A673 (cell line): Measurements from ENCODE around the gene MGLL. TPM values are rescaled to one million over a fixed set of nuclear protein-coding genes. Genes with fewer than 3 reads are reported as not detected.

Experiments used
- BruUV-seq: library from RNA; stranded (reverse); fragments of 400-500 nt; replicated peaks from 2 replicates; lab custom pipeline; 2021; lab: Mats Ljungman, UMichigan
- CTCF ChIA-PET: fragments of 300-600 bp; sonication (Branson Sonifier 250); formaldehyde crosslinking; loops from one replicate; lab custom pipeline; 2022; ENCODE audit warnings: antibody characterized with exemption; lab: Charles Lee
- POLR2A ChIA-PET: fragments of 300-600 bp; sonication (Branson Sonifier 250); formaldehyde crosslinking; loops from one replicate; lab custom pipeline; 2022; ENCODE audit warnings: antibody characterized with exemption; ENCODE audit not compliant: low non-redundant PET; lab: Charles Lee
- DNase-seq: peaks from one replicate; pipeline ENCODE4 v3.0.0-alpha.2; 2015; ENCODE audit warnings: low spot score
- H3K27ac ChIP-seq: fragments of 200-600 bp; sonication (generic); 2 replicates; pipeline ENCODE4 v1.5.1; 2016; ENCODE audit warnings: mixed run types, low read depth, mild to moderate bottlenecking, mixed read lengths, antibody characterized with exemption, low read length; ENCODE audit not compliant: poor library complexity, severe bottlenecking
- H3K27me3 ChIP-seq: fragments of 200-600 bp; sonication (generic); replicated peaks from 2 replicates; pipeline ENCODE4 v1.6.1; 2017; ENCODE audit warnings: mixed run types, low read depth, mild to moderate bottlenecking, mixed read lengths, antibody characterized with exemption, low read length; ENCODE audit not compliant: insufficient read depth, poor library complexity
- H3K36me3 ChIP-seq: fragments of 200-600 bp; sonication (generic); 2 replicates; pipeline ENCODE4 v1.6.1; 2016; ENCODE audit warnings: mixed run types, mild to moderate bottlenecking, mixed read lengths, antibody characterized with exemption, low read length; ENCODE audit not compliant: insufficient read depth, poor library complexity, severe bottlenecking
- H3K4me1 ChIP-seq: fragments of 200-600 bp; sonication (generic); 2 replicates; pipeline ENCODE4 v1.6.1; 2017; ENCODE audit warnings: mixed run types, mild to moderate bottlenecking, mixed read lengths, antibody characterized with exemption, low read length; ENCODE audit not compliant: insufficient read depth, poor library complexity, severe bottlenecking
- H3K4me3 ChIP-seq: fragments of 200-600 bp; sonication (generic); 2 replicates; pipeline ENCODE4 v1.5.1; 2016; ENCODE audit warnings: low read depth, mixed run types, mild to moderate bottlenecking, mixed read lengths, low read length; ENCODE audit not compliant: poor library complexity, severe bottlenecking
- H3K9me3 ChIP-seq: fragments of 200-600 bp; sonication (generic); 2 replicates; pipeline ENCODE4 v1.6.1; 2016; ENCODE audit warnings: mixed run types, low read depth, mild to moderate bottlenecking, mixed read lengths, antibody characterized with exemption, low read length; ENCODE audit not compliant: poor library complexity, severe bottlenecking
- CTCF ChIP-seq: fragments of 300-800, 200-600 bp; sonication (generic); conservative IDR thresholded peaks from 2 replicates; pipeline ENCODE4 v1.5.1; 2017; ENCODE audit warnings: low read depth, mild to moderate bottlenecking, antibody characterized with exemption, low read length, moderate library complexity, mixed read lengths
- EZH2 ChIP-seq: fragments of 200-600 bp; sonication (generic); IDR thresholded peaks from 2 replicates; pipeline ENCODE4 v1.6.1; 2017; ENCODE audit warnings: borderline replicate concordance, low read depth, mild to moderate bottlenecking, mixed read lengths, antibody characterized with exemption, low read length; ENCODE audit not compliant: poor library complexity, severe bottlenecking
- intact Hi-C: fragments of 100-400 bp; cut with micrococcal nuclease; formaldehyde crosslinking; loops from one replicate; pipeline ENCODE4 v1.10.0; 2022; ENCODE audit not compliant: unreplicated experiment
- total RNA-seq: library from RNA; stranded (reverse); gene quantifications from 2 replicates; pipeline ENCODE4 v1.2.3, GENCODE V29; 2021

Gene MGLL
- total RNA-seq, 1 experiment from 2014 or later: 0.39 TPM

DNA sequence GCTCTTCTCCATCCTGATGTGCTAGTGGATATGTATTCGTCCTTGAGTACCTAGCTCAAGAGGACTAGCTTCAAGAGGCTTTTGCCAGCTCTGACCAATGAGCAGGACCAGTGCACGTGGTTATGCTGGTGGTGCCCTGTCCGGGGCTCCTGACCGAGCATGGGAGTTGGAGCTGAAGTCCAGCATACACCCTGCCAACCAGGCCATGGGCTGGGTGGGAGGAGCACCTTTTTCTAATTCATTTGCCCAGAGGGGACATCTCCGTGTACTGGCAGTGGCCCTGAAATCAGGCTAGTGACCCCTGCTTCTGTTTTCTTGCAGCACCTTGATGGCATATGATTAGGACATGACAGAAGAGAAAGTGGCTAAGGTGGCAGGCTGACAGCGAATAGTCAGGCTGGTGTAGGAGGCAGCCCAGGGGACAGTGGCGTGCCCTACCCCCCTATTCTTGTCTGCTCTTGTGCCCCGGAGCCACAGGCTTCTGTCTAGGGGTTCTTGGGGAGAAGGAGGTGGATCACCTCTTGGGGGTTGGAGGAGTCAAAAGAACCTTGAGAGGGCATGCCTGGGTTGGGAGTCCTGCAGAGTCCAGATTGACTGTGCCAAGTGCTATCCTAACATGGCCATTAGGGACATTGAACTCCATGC is 176.8 kb downstream of the MGLL start:
- ChIA-PET POLR2A (no interaction called here), CTCF (no interaction called here)
- no peak overlapping the region for H3K4me3 ChIP-seq
- H3K27ac ChIP-seq: no peak overlapping the region
- BruUV-seq: no TSS peak
- no peaks in the 10 kb centered on the region for H3K9me3 ChIP-seq
- no peaks in the 10 kb centered on the region for H3K4me1 ChIP-seq
- no peak for DNase-seq
- intact Hi-C loops: no loop called here
- no peaks in the 10 kb centered on the region for H3K27me3 ChIP-seq
- H3K36me3 ChIP-seq: no peaks in the 10 kb centered on the region
- TF ChIP-seq EZH2: no peak

GRCh38 chr3:127644641-127645370 is 177.5 kb downstream of the MGLL start:
- no peaks in the 10 kb centered on the region for H3K27me3 ChIP-seq
- no peak for DNase-seq
- ChIA-PET POLR2A (no interaction called here), CTCF (no interaction called here)
- no peak overlapping the region for H3K27ac ChIP-seq
- H3K36me3 ChIP-seq: no peaks in the 10 kb centered on the region
- TF ChIP-seq EZH2 (no peak), CTCF (no peak)
- H3K4me3 ChIP-seq: no peak overlapping the region
- H3K4me1 ChIP-seq: no peaks in the 10 kb centered on the region
- H3K9me3 ChIP-seq: no peaks in the 10 kb centered on the region
- intact Hi-C loops: no loop called here
- no TSS peak for BruUV-seq

DNA sequence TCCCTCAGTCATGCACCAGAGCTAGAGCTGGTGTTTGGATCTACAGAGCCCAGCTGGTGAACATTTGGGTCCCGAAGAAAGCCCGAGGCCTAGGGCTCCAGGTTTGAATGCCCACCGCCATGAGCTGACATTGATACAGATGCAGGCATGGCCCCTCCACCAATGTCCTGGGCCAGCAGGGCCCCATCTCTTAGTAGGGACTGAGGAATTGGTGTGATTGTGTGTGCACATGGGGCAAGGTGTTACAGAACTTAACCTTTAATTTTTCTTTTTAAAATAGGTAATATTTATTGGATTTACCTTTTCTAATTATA is 182.3 kb downstream of the MGLL start:
- H3K9me3 ChIP-seq: no peaks in the 10 kb centered on the region
- POLR2A ChIA-PET: no interaction called here
- no peak for TF ChIP-seq EZH2
- TF ChIP-seq CTCF: no peak
- no peaks in the 10 kb centered on the region for H3K27me3 ChIP-seq
- no peaks in the 10 kb centered on the region for H3K4me1 ChIP-seq
- intact Hi-C loops: no loop called here
- H3K4me3 ChIP-seq: no peak overlapping the region
- no TSS peak for BruUV-seq
- no peaks in the 10 kb centered on the region for H3K36me3 ChIP-seq
- no peak for DNase-seq
- CTCF ChIA-PET: no interaction called here
- H3K27ac ChIP-seq: no peak overlapping the region
